GM13976 (cell line): ENCODE data around the gene TMEM163.

Experiments
- DNase-seq: peaks from one replicate; pipeline ENCODE4 v3.0.0; 2012; ENCODE audit warnings: low spot score
- in situ Hi-C: fragments of 300-500 bp; cut with MboI; formaldehyde crosslinking; loops from one replicate; pipeline ENCODE4 v1.12.0; 2022; ENCODE audit warnings: low sequenced_read_pairs, mixed read lengths, inconsistent platforms; ENCODE audit not compliant: unreplicated experiment
- TF ChIP-seq, protein P1 (sequence below): IDR thresholded peaks from 2 replicates; pipeline ENCODE4 v1.5.1; 2012; ENCODE audit warnings: borderline replicate concordance, mild to moderate bottlenecking; ENCODE audit not compliant: insufficient read depth; ENCODE audit errors: extremely low read depth, missing control alignments, control extremely low read depth

TMEM163 gene

DNA sequence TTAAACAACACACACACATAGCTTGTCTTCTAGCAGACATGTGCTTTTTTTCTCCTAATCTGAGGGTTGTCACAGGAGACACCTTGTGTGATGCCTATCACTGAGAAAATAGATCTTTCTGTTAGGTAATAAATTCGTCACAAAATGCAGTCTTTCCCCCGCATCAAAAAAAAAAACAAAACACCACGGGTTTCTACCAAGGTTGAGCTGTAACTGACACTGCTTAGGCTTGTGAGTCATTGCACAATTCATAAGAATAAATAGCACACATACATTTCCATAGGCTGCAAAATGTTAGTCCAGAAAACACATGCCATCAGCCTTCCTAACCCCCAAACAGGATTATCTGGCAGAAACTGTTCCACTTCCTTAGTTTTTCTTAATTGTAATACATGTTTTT lies 6.5 kb downstream of the TMEM163 start:
- in situ Hi-C loops: no loop called here
- no peak for DNase-seq
- TF ChIP-seq, protein P1, sequence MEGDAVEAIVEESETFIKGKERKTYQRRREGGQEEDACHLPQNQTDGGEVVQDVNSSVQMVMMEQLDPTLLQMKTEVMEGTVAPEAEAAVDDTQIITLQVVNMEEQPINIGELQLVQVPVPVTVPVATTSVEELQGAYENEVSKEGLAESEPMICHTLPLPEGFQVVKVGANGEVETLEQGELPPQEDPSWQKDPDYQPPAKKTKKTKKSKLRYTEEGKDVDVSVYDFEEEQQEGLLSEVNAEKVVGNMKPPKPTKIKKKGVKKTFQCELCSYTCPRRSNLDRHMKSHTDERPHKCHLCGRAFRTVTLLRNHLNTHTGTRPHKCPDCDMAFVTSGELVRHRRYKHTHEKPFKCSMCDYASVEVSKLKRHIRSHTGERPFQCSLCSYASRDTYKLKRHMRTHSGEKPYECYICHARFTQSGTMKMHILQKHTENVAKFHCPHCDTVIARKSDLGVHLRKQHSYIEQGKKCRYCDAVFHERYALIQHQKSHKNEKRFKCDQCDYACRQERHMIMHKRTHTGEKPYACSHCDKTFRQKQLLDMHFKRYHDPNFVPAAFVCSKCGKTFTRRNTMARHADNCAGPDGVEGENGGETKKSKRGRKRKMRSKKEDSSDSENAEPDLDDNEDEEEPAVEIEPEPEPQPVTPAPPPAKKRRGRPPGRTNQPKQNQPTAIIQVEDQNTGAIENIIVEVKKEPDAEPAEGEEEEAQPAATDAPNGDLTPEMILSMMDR: no peak

DNA sequence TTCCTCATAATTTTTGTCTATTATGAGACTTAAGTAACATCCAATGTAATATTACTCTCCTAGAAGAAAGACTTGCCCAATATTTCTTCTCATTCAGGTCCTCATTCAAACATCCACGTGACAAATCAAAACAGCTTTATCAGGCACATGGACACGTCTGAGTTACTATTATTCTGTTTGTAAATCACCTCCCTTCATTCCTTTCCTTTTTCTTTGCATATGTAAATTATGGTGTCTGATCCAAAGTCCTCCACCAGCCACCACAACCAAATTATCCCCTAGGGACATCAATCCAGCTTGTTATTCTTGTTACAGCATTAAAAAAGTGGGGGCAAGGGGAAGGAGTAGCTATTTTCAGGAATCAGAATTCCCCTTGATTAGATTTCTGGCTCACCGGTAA lies 7.1 kb downstream of the TMEM163 start:
- DNase-seq: no peak
- in situ Hi-C loops: no loop called here
- TF ChIP-seq, protein P1: no peak

DNA sequence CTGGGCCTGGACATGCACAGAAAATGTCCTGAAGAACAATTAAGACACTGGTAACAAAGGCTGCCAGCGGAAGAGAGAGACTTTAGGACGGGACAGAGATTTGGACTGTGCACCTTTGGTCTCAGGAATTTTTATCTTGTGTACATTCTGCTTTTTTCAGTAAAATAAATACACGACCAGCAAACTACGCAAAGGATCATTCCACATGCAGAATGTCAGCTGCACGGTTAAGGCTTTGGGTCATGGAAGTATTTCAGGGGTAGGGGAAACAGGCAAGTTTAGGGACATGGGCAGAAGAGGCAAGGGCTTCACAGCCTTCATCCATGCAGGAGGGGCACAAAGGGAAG lies 11.5 kb downstream of the TMEM163 start:
- in situ Hi-C loops: no loop called here
- TF ChIP-seq, protein P1: no peak
- DNase-seq: no peak

DNA sequence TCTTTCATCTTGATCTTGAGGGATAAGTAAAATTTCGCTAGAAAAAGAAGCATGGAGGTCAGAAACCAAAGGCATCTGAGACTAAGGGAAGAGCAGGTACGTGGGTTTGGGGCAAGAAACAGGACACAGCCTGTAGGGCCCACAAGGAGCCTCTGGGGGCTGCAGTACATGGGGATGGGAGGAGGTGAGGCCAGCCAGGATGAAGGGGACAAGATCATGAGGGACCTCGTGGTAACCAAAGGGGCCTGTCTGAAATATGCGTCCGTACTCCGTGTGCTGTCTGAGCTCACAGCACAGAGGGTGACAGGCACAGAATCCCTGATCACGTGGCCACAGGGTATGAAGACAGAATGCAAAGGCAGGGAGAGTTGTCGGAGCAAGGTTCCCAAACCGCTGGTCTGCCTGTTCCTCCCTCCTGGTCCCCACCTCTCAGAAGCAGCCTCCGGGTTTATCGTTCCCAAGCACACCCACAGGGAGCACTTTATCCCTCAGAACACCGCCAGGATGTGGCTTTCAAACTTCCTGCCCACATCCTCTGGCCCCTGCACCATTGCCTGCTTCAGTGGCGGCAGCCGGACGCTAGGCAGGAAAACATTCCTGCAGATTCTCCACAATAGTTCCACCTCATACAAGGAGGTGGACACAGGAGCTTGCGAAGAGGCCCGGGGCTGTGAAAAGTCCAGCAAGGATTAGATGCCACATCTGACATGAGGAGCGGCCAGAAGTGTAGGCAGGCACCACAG lies 12.0 kb downstream of the TMEM163 start:
- in situ Hi-C loops: no loop called here

DNA sequence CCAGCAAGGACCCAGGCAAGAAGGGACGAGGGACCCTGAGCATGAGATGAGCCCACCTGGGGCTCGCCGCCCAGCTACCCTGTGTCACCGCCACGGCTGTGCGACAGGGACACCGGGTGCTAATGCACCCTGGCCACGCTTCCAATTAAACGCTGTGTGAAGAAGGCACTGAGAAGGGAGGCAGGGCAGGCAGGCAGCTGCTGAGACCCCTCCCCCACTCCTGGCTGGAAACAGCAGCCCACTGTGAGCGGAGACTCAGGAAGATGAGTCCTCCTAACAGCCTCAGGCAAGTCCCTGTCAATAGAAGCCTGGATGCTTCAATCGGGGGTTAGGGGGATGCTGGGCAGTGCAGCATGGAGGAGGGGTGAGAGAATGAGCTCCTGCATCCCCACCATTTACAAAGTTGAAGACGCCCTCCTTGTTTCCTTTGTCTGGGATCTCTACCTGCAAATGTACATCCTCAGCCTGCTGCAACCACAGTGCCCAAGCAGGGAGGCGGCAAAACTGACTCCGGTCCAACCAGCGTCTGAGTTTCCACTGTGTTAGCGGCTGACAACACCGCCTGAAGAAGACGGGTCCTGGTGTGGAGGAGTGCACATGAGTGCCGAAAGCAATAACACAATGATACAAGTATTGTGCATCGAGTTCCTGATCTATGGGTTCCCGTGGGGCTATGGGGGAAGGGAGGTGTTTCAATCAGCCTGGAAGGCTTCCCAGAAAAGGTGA lies 12.8 kb downstream of the TMEM163 start:
- no peak for DNase-seq
- TF ChIP-seq, protein P1: no peak
- in situ Hi-C loops: no loop called here

More for the DNA sequence above, 12.0 kb downstream of the TMEM163 start:
- no peak for DNase-seq
- TF ChIP-seq, protein P1: no peak

DNA sequence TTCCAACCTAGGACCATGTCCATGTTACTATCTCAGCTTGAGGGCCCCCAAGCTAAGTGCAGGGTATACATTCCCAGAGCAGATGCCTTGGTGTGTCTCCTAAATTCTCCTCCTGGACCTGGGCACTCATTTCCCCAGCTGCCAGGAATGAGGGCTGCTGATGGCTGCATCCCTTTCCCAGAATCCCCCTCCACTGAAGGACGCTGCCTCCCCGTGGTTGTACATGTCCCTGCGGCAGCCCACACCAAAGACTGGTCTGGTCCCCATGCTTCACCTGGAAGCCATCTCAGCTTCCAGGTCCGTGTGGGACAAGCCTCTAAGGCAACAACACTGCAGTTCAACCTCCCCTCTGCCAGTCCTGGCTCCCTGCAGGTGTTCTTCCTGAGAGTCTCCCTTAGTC lies 14.6 kb downstream of the TMEM163 start:
- TF ChIP-seq, protein P1: no peak
- no peak for DNase-seq
- in situ Hi-C loops: no loop called here
